ENCODE measurements around the gene PROX1.

DNA sequence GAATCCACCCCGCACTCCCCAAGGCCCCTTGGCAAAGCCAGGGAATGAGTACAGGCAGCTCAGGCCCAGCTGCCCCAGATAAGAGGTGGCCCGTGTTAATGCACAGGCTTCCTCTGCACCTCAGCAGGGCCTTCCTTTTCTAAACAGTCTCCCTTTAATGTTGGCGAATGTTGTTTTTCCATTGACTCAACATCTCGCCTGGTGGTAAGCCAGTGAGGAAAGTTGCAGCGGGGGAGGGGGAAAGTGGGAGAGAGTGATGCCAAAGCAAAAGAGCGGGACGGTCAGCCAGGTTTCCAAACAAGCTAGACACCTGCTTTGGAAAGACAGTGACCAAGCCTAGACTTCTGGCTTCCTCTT is 10.3 kb upstream of the PROX1 start:
- TF ChIP-seq RFX5 (IDR thresholded peaks at IDR 0.05; ENCODE audit: low read depth, low read length) (no peak), POLR2A (IDR thresholded peaks at IDR 0.05; ENCODE audit: low read depth, low read length) (no peak), MAZ (IDR thresholded peaks at IDR 0.05; ENCODE audit: borderline replicate concordance, low read depth, low read length) (no peak), SMC3 (IDR thresholded peaks at IDR 0.05; ENCODE audit: low read depth, low read length) (no peak), MXI1 (IDR thresholded peaks at IDR 0.05; ENCODE audit: borderline replicate concordance, low read depth, low read length) (no peak), FOS (IDR thresholded peaks at IDR 0.05; ENCODE audit: low read depth, low read length) (no peak), BHLHE40 (IDR thresholded peaks at IDR 0.05; ENCODE audit: low read depth, low read length) (no peak), RAD21 (IDR thresholded peaks at IDR 0.05; ENCODE audit: low read length) (no peak), RCOR1 (IDR thresholded peaks at IDR 0.05; ENCODE audit: insufficient replicate concordance, low read length) (no peak), CEBPB (IDR thresholded peaks at IDR 0.05; ENCODE audit: low read depth, low read length) (no peak), CHD1 (IDR thresholded peaks at IDR 0.05; ENCODE audit: low read depth, low read length) (no peak)
- TF ChIP-seq, protein P1, sequence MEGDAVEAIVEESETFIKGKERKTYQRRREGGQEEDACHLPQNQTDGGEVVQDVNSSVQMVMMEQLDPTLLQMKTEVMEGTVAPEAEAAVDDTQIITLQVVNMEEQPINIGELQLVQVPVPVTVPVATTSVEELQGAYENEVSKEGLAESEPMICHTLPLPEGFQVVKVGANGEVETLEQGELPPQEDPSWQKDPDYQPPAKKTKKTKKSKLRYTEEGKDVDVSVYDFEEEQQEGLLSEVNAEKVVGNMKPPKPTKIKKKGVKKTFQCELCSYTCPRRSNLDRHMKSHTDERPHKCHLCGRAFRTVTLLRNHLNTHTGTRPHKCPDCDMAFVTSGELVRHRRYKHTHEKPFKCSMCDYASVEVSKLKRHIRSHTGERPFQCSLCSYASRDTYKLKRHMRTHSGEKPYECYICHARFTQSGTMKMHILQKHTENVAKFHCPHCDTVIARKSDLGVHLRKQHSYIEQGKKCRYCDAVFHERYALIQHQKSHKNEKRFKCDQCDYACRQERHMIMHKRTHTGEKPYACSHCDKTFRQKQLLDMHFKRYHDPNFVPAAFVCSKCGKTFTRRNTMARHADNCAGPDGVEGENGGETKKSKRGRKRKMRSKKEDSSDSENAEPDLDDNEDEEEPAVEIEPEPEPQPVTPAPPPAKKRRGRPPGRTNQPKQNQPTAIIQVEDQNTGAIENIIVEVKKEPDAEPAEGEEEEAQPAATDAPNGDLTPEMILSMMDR (conservative IDR thresholded peaks at IDR 0.05; ENCODE audit: low read depth, low read length) = no peak
- TF ChIP-seq, protein P2, sequence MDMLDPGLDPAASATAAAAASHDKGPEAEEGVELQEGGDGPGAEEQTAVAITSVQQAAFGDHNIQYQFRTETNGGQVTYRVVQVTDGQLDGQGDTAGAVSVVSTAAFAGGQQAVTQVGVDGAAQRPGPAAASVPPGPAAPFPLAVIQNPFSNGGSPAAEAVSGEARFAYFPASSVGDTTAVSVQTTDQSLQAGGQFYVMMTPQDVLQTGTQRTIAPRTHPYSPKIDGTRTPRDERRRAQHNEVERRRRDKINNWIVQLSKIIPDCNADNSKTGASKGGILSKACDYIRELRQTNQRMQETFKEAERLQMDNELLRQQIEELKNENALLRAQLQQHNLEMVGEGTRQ (IDR thresholded peaks at IDR 0.05; ENCODE audit: low read depth, low read length) = no peak

Data from IMR-90 (cell line).